A549 (cell line): ENCODE data around the gene IRF4.

ENCODE experiments used
- BHLHE40 ChIP-seq: IDR thresholded peaks from 2 replicates; pipeline ENCODE4 v1.6.1; 2012; ENCODE audit warnings: low read depth, low read length, inconsistent platforms
- CEBPB ChIP-seq, 2 experiments: fragments of >200 bp in 1 of 2; sonication (Bioruptor Twin) in 1 of 2; formaldehyde crosslinking in 1 of 2; IDR thresholded peaks; 2 replicates each; pipeline ENCODE4 v1.6.1; 2012 to 2016
- CHD2 ChIP-seq: fragments of 150-350 bp; IDR thresholded peaks from 2 replicates; pipeline ENCODE4 v1.6.1; 2014; ENCODE audit warnings: low read length; ENCODE audit not compliant: partially characterized antibody
- CTCF ChIP-seq: fragments of >200 bp; sonication (Bioruptor Twin); formaldehyde crosslinking; IDR thresholded peaks from 3 replicates; pipeline ENCODE4 v1.5.1; 2016
- ELK1 ChIP-seq: fragments of 150-350 bp; IDR thresholded peaks from 2 replicates; pipeline ENCODE4 v1.6.1; 2014; ENCODE audit warnings: low read depth, mild to moderate bottlenecking, low read length
- EP300 ChIP-seq, 2 experiments: fragments of >200 bp; sonication (Bioruptor Twin); formaldehyde crosslinking; IDR thresholded peaks; 2 replicates in 1 of 2; 3 replicates in 1 of 2; pipeline ENCODE4 v1.6.1; 2016 to 2017
- HDAC2 ChIP-seq: fragments of 200-600 bp; sonication (generic); IDR thresholded peaks from 2 replicates; pipeline ENCODE4 v1.6.1; 2016
- HOXB5 ChIP-seq: fragments of 250-450 bp; sonication (Bioruptor Pico); IDR thresholded peaks from 2 replicates; pipeline ENCODE4 v1.5.0; 2020; ENCODE audit warnings: mild to moderate bottlenecking, moderate library complexity
- MAX ChIP-seq: IDR thresholded peaks from 2 replicates; pipeline ENCODE4 v1.6.1; 2012
- NFE2L2 ChIP-seq: fragments of 150-350 bp; conservative IDR thresholded peaks from 2 replicates; pipeline ENCODE4 v1.6.1; 2014; ENCODE audit warnings: low read length
- POLR2A ChIP-seq: IDR thresholded peaks from 2 replicates; pipeline ENCODE4 v1.6.1; 2012; ENCODE audit warnings: mild to moderate bottlenecking, low read length
- REST ChIP-seq: fragments of 200-600 bp; sonication (generic); IDR thresholded peaks from 2 replicates; pipeline ENCODE4 v1.6.1; 2016; ENCODE audit warnings: antibody characterized with exemption, mild to moderate bottlenecking, moderate library complexity
- SREBF2 ChIP-seq: fragments of 450-650 bp; IDR thresholded peaks from 2 replicates; pipeline ENCODE4 v1.6.1; 2014; ENCODE audit warnings: mild to moderate bottlenecking, moderate library complexity

- TF ChIP-seq CTCF (no peak), CEBPB (IDR thresholded peaks at IDR 0.05) (no peak), POLR2A (no peak), MAX (no peak), BHLHE40 (no peak), REST (no peak), CHD2 (no peak), EP300 (IDR thresholded peaks at IDR 0.05) (no peak), HOXB5 (no peak), NFE2L2 (no peak), SREBF2 (no peak), HDAC2 (no peak), ELK1 (no peak)
Observed at GRCh38 chr6:373773-374724, 17.5 kb upstream of the IRF4 start.
